Fibroblast of peridontal ligament (primary cell): ENCODE data around the gene TBRG4.
A peak's percentile ranks its signal among the peaks of the same experiment; 100 is the strongest.

Experiments
- DNase-seq: peaks from one replicate; pipeline ENCODE4 v3.0.0-alpha.2; 2010; ENCODE audit errors: extremely low read depth

Gene TBRG4

GRCh38 chr7:45089341-45089891 is 22.1 kb downstream of the TBRG4 start:
- peak; percentile 34 for DNase-seq

- peak; percentile 36 for DNase-seq
These were observed 22.6 kb downstream of the TBRG4 start, which contains the start of gene NACAD for GRCh38 chr7:45088821-45089340. NACAD (minus strand) TSS chr7:45088969; CDS start chr7:45088894, 75 bp downstream.

- DNase-seq = no peak
These were observed 23.3 kb downstream of the TBRG4 start for GRCh38 chr7:45088146-45088701.

- DNase-seq = no peak
These were observed 24.0 kb downstream of the TBRG4 start for GRCh38 chr7:45087301-45088145.

DNA sequence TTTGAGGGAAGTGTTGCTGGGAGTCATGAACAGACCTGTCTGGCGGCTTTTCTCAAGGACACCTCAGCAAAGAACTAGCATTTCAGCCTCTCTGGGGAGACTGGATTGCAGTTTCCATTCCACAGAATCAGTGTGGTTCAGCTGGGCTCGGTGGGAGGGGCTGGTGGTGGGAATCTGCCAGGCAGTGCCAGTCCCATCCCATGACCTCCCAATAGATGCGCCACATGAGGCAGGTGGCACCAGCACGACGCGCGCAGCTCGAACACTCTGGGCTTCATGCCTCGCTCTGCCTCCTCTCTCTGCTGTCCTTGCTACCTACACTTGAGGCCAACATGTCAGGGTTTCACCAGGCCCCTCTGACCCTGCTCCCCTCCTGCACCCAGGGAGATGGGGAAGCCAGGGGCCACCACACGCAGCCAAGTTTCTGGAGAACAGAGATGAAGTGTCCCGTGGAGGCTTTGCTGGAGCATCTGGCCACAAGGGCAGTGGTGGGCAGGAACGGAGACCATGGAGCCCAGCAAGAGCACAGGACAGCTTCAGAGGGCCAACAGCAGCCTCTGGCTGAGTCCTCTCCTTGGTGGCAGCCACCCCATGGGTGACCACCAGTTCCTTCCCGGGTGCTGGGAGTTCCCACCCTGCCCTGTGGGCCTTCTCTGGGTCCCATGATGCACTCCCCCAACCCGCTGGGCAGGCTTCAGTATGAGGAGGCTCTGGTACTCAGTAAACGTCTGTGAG is 25.0 kb downstream of the TBRG4 start:
- DNase-seq = no peak

- no peak for DNase-seq
These were observed 25.8 kb downstream of the TBRG4 start for GRCh38 chr7:45085619-45086200.

- DNase-seq = no peak
These were observed 26.4 kb downstream of the TBRG4 start for GRCh38 chr7:45084901-45085618.

DNA sequence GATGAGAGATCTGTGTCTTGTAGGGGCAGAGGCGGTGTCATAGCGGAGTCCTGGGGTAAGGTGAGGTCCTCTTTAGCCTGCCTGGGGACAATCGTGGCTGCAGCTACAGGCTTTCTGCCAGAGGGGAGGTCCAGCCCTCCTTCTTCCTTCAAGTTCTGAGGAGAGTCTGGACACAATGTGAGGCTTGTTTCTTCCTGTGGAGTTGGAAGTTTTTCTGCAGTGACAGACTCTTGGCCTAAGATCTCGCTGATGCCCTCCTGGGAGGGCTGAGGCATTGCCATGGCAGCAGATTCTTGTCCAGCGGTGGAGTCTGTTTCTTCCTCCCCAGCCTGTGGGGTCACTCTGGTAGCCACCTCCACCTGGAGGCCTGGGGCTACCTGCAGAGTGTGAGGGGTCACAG is 27.2 kb downstream of the TBRG4 start:
- no peak for DNase-seq

GRCh38 chr7:45082831-45083331 is 28.6 kb downstream of the TBRG4 start:
- no peak for DNase-seq

GRCh38 chr7:45082031-45082830 is 29.3 kb downstream of the TBRG4 start:
- DNase-seq = no peak

DNA sequence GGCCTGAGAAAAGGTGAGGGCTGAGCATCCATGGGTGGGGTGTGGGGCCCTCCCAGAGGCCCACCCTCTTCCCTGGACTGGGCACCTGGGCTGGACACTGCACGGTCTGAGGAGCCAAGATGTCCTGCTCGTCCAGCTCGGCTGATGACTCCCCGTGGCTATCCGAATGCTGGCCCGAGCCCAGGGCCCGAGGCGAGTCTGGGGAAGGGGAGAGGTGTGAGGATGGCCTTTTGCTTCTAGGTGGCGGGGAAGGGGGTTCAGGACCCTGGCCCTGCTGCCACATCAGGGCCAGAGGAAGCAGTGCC is 29.9 kb downstream of the TBRG4 start:
- no peak for DNase-seq

DNA sequence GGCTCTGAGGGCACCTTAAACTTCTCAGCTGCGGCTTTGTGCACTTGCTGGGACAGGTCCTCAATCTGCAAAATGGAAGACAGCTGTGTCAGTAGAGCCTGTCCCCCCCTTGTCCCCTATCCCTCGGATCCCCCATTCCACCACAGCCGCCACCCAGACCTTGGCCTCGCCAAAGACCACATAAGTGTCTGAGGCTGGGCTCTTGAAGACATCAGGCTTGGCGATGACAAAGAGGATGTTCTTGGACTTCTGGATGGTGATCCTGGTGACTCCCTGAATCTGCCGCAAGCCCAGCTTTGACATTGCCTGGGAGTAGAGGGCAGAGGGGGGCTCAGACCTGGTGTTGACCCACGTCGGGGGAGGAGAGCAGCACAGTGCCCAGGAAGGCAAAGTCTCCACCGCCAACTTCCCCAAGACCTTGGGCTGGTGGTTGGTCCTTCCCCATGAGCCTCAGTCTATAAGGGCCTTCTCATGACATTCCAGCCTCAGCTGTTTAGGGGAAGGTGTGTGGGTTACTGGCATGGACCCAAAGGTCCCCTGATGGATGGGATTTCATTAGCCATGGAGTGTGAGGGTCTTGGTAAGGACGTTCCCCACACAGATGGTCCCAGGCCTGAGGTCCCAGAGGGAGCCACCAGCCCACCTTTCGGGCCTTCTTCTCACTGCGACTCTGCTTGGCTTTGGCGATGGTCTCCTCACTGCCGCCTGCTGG is 30.4 kb downstream of the TBRG4 start:
- DNase-seq = no peak

DNA sequence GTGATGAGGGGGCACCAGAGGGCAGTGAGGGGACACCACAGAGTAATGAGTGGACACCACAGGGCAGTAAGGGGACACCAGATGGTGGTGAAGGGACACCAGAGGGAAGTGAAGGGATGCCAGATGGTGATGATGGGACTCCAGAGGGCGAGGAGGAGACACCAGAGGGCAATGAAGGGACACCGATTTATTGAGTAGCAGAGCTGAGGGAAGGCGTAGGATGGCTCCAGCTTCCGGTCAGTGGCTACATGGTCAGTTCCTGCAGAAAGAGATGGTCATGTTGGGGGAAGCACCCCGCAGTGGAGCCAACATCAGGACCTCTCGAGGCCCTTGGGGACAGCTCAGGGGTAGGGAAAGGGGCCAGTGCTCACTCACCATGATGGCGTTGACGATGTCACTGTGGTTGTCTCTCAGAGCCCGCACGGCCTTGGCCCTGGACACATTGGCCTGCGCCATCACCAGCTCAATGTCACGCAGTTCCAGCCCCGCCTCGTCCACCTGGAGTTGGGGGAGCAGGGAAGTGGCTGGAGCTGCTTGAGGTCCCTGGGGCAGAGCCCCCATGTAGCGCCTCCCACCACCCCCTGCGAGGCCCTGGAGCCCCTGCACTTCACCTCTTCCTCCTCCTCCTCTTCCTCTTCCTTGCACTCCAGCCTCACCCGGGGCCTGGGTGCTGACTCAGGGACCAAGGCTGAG is 31.1 kb downstream of the TBRG4 start:
- DNase-seq = no peak

GRCh38 chr7:45078125-45078681 is 33.3 kb downstream of the TBRG4 start:
- DNase-seq = no peak

- no peak for DNase-seq
These were observed 33.9 kb downstream of the TBRG4 start for GRCh38 chr7:45077579-45077978.

DNA sequence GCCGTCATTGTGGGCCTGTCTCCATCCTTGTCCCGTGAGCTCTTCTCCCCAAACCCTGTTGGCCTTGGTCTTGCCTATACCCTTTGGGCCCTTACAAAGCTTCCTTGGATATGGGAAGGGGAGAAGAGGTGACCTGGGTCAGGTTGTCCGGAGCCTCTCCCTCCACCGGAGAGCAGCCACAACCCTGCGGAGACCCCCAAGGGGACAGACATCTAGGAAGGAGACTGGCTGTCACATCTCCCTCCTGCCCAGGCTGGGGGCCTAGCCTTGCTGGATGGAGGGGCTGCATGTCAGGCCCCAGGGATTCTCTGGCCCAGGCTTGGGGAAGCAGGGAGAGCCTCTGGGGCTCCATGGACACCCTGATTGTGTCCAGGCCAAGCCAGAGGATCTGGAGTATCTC is 34.6 kb downstream of the TBRG4 start:
- no peak for DNase-seq

GRCh38 chr7:45075871-45076796 is 35.4 kb downstream of the TBRG4 start:
- no peak for DNase-seq

DNA sequence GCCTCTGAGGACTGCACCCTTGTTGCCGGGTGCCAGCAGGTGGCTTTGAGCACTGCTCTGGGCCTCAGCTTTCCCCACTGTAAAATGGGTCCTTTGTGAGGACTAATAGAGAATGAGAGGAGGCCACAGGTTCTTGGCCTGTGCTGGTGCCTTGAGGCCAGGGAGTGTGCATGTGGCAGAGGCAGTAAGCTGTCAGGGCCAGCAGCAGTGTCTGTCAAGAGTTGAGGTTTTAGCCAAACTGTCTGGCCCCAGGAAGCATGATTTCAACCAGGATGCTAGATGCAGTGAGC is 36.2 kb downstream of the TBRG4 start:
- no peak for DNase-seq
